Ishikawa (cell line): ENCODE data around the gene SLC25A42.

Experiments used
- CEBPB ChIP-seq: IDR thresholded peaks from 2 replicates; pipeline ENCODE4 v1.6.1; 2012
- CREB1 ChIP-seq: IDR thresholded peaks from 2 replicates; pipeline ENCODE4 v1.6.1; 2012; ENCODE audit warnings: low read depth
- EGR1 ChIP-seq: IDR thresholded peaks from 2 replicates; pipeline ENCODE4 v1.6.1; 2012
- EP300 ChIP-seq: IDR thresholded peaks from 2 replicates; pipeline ENCODE4 v1.6.1; 2012; ENCODE audit warnings: borderline replicate concordance
- FOXM1 ChIP-seq: IDR thresholded peaks from 2 replicates; pipeline ENCODE4 v1.6.1; 2012; ENCODE audit warnings: low read depth, borderline replicate concordance
- MAX ChIP-seq: IDR thresholded peaks from 2 replicates; pipeline ENCODE4 v1.6.1; 2012
- NFIC ChIP-seq: IDR thresholded peaks from 2 replicates; pipeline ENCODE4 v1.6.1; 2012
- RAD21 ChIP-seq: IDR thresholded peaks from 2 replicates; pipeline ENCODE4 v1.6.1; 2012; ENCODE audit warnings: low read depth
- REST ChIP-seq: IDR thresholded peaks from 2 replicates; pipeline ENCODE4 v1.6.1; 2012; ENCODE audit warnings: low read depth, mild to moderate bottlenecking
- TAF1 ChIP-seq: IDR thresholded peaks from 2 replicates; pipeline ENCODE4 v1.6.1; 2012; ENCODE audit warnings: low read depth, mild to moderate bottlenecking
- TCF12 ChIP-seq: IDR thresholded peaks from 2 replicates; pipeline ENCODE4 v1.6.1; 2012; ENCODE audit warnings: low read depth
- TEAD4 ChIP-seq: IDR thresholded peaks from 2 replicates; pipeline ENCODE4 v1.6.1; 2012
- USF1 ChIP-seq: IDR thresholded peaks from 2 replicates; pipeline ENCODE4 v1.6.1; 2012
- YY1 ChIP-seq: IDR thresholded peaks from 2 replicates; pipeline ENCODE4 v1.6.1; 2012; ENCODE audit warnings: low read depth
- ZBTB7A ChIP-seq: IDR thresholded peaks from 2 replicates; pipeline ENCODE4 v1.6.1; 2012; ENCODE audit warnings: low read depth

The SLC25A42 gene

GRCh38 chr19:19051478-19052213, 12.1 kb upstream of the SLC25A42 start:
- no peak for TF ChIP-seq TCF12
- no peak for TF ChIP-seq CEBPB
- TF ChIP-seq USF1 = no peak
- TF ChIP-seq EGR1 = no peak
- no peak for TF ChIP-seq MAX
- TF ChIP-seq EP300 = no peak
- TF ChIP-seq YY1 = no peak
- TF ChIP-seq ZBTB7A = no peak
- TF ChIP-seq NFIC = no peak
- no peak for TF ChIP-seq TAF1

- TF ChIP-seq ZBTB7A = no peak
- no peak for TF ChIP-seq CEBPB
- no peak for TF ChIP-seq RAD21
- no peak for TF ChIP-seq FOXM1
- no peak for TF ChIP-seq YY1
- no peak for TF ChIP-seq CREB1
- TF ChIP-seq REST = no peak
- TF ChIP-seq EP300 = no peak
- no peak for TF ChIP-seq MAX
- no peak for TF ChIP-seq TAF1
- TF ChIP-seq USF1 = no peak
- TF ChIP-seq NFIC = no peak
- no peak for TF ChIP-seq TCF12
- no peak for TF ChIP-seq EGR1
These were observed 10.9 kb upstream of the SLC25A42 start for GRCh38 chr19:19052921-19053320.

- TF ChIP-seq RAD21 = peak; percentile 73
- no peak for TF ChIP-seq FOXM1
These were observed 10.1 kb upstream of the SLC25A42 start for GRCh38 chr19:19053508-19054314.

- no peak for TF ChIP-seq EGR1
- no peak for TF ChIP-seq REST
- TF ChIP-seq MAX = no peak
- TF ChIP-seq RAD21 = no peak
- no peak for TF ChIP-seq CEBPB
- TF ChIP-seq EP300 = no peak
- no peak for TF ChIP-seq CREB1
- TF ChIP-seq NFIC = no peak
- no peak for TF ChIP-seq YY1
These were observed 9.4 kb upstream of the SLC25A42 start for GRCh38 chr19:19054315-19054938.

GRCh38 chr19:19054939-19055440, 8.8 kb upstream of the SLC25A42 start:
- no peak for TF ChIP-seq REST
- TF ChIP-seq TCF12 = no peak
- TF ChIP-seq YY1 = no peak
- TF ChIP-seq EP300 = no peak
- no peak for TF ChIP-seq MAX
- TF ChIP-seq CEBPB = no peak
- no peak for TF ChIP-seq ZBTB7A
- no peak for TF ChIP-seq RAD21
- no peak for TF ChIP-seq USF1
- TF ChIP-seq TAF1 = no peak
- TF ChIP-seq TEAD4 = no peak
- no peak for TF ChIP-seq FOXM1
- no peak for TF ChIP-seq EGR1
